GM19438 (cell line): ENCODE results near the gene AVPR1B.

Experiments
- ATAC-seq: cut with Tn5 transposase; IDR thresholded peaks from one replicate; pipeline ENCODE4 v1.9.1; 2021; ENCODE audit warnings: low read depth; ENCODE audit not compliant: unreplicated experiment

The AVPR1B gene

GRCh38 chr1:206112600-206113301 is 4.4 kb downstream of the AVPR1B start:
- no peak for ATAC-seq

DNA sequence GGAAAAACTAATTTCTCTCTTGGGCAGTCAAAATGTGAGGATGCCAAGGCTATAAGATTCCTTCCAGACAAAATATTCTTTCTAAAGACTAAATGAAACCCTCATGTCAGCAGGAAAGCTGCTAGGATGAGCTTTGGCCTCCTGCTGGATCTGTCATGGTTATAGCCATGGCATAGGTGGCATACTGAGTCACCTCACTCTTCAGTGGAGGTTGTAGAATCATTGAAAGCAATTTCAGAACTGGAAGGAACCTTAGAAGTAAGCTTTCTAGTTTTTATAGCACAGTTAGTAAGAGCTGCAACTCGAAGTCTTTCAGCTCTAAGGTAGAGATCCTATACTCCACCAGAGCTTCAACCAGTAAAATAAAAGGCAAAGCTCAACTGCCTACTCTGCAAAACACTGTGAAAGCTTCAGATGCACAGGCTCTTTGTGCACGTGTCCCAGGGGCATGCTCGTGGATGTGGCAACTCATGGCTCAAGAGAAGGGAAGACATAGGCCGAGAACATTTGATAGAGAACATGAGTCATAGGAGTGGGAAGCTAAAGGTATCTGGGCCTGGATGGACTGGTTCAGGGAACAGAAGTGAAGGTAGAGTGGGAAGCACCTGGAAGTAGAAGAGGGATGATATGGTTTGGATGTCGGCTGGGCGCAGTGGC is 5.8 kb downstream of the AVPR1B start:
- ATAC-seq: no peak

GRCh38 chr1:206110820-206111219 is 6.4 kb downstream of the AVPR1B start:
- ATAC-seq: no peak

DNA sequence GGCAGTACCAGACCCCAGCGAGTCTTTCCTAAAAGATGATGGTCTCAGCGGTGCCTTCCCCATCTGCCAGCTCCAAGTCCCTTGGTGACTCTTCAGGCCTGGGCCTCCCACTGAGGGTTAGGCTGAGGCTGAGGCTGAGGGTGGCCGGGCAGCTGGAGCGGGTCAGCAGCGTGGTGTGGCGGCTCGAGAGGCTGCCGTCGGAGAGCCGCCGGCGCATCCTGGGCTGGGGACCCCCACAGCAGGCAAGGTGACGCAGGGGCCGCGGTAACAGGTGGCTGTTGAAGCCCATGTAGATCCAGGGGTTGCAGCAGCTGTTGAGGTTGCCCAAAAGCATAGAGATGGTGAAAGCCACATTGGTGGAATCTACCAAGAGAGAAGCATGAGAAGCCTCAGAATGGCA is 7.0 kb downstream of the AVPR1B start:
- no peak for ATAC-seq

DNA sequence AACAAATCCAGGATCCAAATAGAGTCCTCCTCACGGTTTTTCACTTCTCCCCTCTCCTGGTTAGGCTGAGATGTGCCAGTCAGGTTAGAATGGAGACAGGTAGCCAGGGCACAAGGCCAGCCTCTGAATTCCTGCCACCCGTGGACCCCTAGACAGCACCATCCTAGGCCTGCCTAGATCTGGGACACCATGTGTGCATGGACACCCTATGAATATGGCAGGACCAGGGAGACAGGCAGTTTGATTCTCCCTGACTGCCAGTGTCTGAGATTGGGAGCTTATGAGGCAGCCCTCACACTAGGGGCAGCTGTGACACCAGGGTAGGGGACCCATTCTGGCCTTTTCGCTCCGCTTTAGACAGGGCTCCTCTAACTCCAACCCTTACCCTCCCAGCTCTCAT is 7.5 kb downstream of the AVPR1B start:
- no peak for ATAC-seq

- no peak for ATAC-seq
Measured at GRCh38 chr1:206108635-206109034, 8.6 kb downstream of the AVPR1B start.

GRCh38 chr1:206107168-206107544 is 10.0 kb downstream of the AVPR1B start:
- ATAC-seq: no peak

- no peak for ATAC-seq
Measured at GRCh38 chr1:206106328-206107167, 10.6 kb downstream of the AVPR1B start.

DNA sequence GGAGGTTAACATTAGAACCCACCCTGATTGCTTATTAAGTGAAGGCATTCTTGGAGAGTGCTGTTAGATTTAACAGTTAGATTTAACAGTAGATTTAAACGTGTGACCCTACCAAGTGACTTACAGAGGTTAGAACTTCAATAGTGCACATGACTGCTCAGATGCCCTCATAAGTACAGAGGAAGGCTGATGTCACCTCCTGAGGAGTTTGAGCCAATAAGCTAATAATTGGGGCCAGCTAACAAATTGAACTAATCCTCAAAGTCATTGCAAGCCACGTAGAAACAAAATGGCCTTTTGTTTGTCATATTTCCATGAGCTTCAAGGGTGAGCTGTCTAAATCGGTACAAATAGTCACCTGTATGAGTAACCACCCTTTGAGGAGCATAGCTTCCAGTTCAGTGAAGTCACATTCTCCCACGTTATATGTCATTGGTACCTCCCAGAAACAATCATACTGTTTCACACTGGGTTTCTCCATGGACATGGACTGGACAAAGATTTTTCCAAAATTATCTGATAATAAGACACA is 11.7 kb downstream of the AVPR1B start:
- no peak for ATAC-seq

- ATAC-seq: no peak
Measured at GRCh38 chr1:206103979-206104378, 13.2 kb downstream of the AVPR1B start.

DNA sequence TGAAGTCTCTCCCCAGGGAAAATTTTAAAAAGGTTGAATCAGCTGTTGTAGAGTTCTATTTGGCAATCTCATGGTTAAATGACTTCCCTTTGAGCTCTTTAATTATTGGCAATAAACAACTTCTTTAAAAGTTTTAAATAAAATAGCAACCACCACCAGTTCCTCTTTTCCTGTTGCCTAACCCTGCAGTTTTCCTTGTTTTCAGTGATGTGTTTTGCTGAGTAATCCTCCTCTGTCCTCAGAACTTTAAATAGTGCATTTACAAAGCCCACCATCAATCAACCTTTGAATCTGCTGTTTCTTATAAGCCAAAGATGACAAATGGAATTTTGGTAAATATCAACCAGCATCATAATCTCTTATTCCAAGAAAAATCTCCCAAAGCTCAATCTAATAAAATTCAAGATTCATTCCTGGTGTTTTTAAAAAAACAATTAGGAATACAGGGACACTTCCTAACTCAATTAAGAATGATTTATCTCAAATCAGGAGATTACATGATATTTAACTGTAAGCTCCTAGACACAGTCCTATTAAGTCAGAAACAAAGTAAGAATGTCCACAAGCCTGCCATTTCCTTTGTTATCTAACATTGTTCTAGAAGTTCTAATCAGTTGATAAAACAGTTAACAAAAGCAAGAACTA is 14.8 kb downstream of the AVPR1B start:
- ATAC-seq: no peak

DNA sequence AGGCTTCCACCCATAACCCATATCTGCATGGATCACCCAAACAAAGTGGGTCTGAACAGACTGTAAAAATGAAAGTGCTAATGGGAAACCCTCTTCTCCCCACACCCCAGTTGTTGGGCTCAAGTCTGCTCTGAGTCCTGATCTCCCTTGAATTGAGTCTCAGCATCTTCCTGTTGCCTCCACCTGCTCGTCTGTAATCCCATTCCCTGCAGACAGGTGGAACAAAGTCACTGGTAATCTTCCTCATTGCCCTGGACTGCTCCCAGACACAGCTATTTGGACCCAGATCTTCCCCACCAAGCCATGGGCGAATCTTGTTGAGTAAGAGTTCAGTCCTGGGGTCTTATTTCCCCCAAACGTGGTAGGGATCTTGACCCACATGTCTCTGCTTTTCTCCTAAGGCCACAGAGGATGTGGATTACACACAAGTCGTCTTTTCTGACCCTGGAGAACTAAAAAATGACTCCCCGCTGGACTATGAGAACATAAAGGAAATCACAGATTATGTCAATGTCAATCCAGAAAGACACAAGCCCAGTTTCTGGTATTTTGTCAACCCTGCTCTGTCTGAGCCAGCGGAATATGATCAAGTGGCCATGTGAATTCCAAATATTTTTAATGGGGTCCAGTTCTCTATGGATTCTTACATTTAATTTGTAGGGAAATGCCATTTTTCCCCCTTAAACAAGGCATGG is 15.7 kb downstream of the AVPR1B start:
- no peak for ATAC-seq

DNA sequence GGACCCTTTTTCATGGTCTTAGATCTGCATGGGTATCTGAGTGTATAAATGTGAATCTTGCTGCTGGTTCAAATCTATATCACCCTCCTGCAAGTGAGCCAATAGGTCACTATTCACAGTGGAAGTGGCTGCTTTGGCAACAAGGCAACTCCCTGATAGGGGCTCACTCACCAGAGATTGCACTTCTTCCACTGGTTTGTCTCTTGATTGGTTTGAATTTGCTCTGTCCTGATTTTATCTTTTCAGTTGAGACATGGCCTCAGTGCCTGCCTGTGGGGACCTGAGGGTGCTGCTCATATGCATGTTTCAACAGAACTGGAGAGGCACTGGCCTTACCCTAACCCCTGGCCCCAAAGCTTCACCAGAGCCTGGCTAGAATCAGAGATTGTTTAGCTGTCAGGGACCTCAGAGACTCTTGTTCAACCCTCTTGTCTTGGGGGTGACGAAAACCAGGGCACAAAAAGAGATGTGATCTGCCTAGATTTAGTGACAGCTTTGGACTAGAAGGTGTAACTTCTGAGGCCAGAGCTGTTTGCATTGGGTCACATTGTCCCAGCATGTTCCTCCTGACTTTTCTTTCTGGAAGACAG is 16.9 kb downstream of the AVPR1B start:
- ATAC-seq: no peak

GRCh38 chr1:206098242-206098919 is 18.8 kb downstream of the AVPR1B start:
- no peak for ATAC-seq

DNA sequence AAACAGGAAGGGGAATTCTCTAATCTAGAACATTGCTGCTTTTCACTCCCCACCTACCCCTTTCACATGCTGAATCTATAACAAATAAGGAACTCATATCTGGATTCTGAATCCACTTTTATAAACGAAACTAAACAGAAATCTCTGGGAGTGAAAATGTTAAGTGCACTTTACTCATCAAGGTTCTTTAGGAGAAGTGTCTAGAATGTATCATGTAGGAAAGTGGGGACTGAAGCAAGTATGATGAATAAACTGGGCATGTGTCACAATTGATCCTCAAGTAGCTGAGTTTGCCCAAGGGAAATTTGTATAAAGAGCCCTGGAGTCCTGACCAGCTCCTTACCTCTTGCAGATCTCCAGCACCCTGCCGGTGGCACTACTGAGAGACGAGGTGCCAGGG is 19.8 kb downstream of the AVPR1B start:
- ATAC-seq: no peak

- no peak for ATAC-seq
Measured at GRCh38 chr1:206094024-206094423, 23.2 kb downstream of the AVPR1B start.

GRCh38 chr1:206089341-206089740 is 27.8 kb downstream of the AVPR1B start:
- ATAC-seq: no peak

DNA sequence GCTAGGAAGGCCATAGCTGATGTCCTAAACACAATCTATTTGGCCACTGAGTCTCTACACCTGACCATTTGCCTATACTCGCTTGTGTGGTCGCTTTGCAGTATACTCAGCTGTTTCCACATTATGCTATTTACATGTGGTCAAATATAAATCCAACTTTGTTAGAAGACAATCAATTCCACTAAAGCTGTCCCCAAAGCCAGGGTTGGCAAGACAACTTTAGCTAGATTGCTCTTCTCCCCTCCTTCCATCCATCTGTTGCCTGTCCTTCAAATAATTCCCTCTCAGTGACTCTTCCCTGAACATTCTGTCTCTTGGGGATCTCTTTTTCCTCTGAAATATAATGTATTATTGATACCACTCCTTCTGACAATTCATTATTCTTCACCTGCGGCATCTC is 30.1 kb downstream of the AVPR1B start:
- no peak for ATAC-seq

- ATAC-seq: no peak
Measured at GRCh38 chr1:206083750-206084149, 33.4 kb downstream of the AVPR1B start.
